HG03378 (cell line): ENCODE measurements around the gene CDK5R1.
A peak's percentile ranks its signal among the peaks of the same experiment; 100 is the strongest.

Source experiments
- ATAC-seq: cut with Tn5 transposase; IDR thresholded peaks from one replicate; pipeline ENCODE4 v1.9.1; 2021; ENCODE audit warnings: mild to moderate bottlenecking, moderate library complexity; ENCODE audit not compliant: unreplicated experiment

Gene CDK5R1

DNA sequence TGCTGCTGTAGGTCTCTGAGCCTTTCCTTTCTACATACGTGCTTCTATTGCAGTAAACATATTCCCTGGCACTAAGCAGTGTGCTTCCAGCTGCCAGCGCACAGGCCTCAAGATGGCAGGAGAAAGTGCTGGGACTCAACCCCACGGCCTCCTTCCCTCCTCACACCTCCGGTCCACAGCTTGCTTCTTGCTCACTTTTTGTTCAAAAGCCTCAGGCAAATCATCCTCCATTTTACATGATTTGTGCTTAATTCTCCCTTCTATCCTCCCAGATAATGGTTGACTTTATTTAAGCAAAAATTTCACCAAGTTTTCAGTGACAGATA is 5.4 kb downstream of the CDK5R1 start:
- ATAC-seq, result no peak

DNA sequence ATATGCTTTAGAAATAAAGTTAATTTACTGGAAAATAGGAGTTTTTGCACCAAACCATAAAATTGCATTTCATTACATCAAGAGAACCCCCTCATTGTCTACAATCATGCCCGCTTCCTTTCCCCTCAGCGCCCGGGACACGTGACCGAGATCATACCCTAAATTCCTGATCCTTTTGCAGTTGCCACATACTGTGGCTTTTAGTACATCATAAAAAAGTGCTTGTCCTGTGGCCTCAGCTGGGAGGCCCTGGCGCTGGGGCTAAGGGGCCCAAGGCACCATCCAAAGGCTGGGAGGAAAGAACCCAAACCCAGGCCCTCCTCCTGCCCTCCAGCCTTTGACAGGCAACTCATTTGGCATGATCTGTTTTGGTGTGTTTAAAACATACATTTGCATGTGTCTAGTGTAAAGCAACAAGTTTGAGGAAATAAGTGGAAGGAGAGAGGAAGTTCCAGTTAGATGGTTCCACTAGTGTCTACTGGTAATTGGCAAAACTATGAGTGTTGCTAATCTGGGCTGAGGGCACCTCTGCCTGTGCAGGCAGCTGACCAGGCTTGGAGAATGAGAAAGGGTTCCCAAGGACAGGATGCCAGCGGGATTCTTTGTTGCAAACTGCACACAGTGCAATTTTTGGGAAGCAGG is 6.0 kb downstream of the CDK5R1 start:
- ATAC-seq, result no peak

DNA sequence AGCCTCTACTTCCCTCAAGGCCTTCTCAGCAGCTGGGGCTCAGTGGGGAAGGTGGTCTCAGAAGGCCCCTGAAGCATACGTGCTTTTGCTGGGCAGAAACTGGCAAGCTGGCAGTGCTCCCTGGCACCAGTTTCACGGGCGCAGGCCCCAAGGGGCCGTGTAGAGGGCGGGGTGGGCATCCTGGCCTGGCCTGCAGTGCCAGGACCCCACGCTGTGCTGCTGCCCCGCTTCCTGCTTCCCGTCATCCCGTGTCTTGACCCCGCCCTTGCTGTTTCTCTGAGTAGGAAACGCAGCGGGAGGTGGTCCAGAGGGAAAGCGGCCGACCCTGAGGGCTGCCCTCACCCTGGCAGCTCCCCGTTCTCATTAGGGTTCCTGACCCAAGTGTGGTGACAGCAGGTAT is 6.8 kb downstream of the CDK5R1 start:
- no peak for ATAC-seq

DNA sequence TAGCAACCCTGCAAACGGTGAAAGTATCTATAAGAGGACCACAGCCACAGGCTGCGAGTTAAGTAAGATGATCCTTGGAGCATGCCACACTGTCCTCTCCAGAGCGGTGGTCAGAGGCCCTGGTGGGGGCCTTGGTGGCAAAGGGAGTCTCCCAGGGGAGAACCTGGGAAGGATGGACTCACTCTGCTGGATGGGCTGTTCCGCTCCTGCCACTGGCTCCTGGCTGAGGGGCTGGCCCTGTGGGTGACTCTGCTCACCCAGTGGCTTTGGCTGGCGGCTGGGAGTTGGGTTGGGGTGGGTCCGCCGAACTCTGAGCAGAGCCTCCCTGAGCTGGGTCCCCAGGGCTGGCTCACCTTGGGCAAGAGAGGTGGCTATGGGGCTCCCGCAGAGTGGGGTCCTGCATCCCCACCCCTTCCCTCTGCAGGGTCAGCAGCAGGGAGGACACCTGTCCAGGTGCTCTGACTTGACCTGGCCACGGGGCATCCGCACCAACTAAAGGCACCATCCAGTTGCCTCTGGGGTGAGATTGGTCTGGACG is 7.3 kb downstream of the CDK5R1 start:
- no peak for ATAC-seq

DNA sequence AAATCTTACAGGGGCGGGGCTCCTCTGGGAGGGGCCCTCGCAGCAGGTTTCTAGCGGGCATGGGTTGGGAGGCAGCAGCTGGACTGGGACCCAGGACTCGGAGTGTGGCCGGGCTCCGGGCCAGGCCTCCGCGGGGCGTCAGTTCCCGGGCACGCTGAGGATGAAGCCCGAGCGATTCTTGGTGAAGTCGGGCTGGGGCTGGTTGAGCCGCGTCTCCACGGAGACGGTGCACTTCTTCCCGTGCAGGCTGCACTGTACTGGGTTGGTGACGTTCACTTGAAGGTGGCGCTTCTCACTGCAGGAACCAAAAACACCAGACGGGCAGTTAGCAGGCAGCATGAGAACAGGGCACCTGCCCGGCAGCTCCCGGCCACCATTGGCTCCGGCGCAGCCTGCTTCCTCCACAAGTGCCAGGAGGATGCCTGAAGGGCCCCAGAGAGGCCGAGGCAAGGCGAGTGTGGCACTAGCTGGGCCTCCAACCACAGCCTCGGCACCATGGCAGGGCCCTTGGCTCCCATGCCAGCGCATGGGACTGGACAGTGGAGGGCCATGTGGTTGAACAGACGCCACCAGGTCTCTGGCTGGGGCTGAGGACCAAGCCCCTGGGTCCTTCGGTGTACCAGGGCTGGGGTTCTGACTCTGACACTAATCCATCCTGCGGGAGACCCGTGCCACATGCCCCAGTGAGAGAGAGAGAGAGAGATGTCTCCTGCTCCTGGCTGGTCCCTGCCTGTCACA is 8.0 kb downstream of the CDK5R1 start:
- ATAC-seq, result no peak

DNA sequence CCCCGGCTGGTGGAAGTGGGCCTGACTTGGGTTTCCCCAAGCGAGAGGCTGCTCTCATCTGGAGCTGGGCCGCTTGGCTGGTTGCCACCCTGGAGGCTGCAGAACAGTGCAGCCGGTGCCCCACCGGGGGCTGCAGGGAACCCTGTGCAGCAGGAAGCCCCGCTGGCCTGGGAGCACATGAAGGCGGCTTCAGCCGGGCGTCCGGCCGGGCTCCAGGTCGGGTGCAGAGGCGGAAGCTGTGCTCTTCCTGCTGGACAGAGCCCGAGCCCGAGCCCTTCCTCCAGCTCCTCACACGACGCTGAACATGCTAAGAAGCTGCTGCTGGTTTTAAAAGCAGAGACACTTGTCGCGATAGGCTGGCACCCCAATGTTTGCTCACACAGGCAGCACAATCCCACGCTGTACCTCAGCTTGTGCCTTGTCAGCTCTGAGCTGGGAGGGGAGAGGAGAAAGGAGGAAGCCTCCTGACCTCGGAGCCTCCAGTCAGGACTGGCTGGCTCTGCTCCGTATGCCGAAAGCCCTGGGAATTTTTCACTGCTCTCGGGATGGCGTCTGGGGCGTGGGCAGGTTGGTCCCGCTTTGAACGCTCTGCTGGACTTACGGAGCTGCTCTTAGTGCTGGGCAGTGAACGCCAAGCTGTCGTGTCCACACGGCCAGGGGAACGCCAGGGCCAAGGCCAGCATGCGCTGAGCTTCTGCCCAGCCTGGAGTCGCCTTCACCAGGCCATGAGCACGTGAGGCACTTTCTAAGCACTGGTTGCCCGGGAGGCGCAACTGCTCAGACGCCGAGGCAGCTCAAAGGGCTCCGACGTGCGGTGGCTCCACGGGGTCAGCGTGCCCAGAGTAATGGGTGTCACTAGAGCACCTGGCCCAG is 8.8 kb downstream of the CDK5R1 start:
- ATAC-seq, result no peak

DNA sequence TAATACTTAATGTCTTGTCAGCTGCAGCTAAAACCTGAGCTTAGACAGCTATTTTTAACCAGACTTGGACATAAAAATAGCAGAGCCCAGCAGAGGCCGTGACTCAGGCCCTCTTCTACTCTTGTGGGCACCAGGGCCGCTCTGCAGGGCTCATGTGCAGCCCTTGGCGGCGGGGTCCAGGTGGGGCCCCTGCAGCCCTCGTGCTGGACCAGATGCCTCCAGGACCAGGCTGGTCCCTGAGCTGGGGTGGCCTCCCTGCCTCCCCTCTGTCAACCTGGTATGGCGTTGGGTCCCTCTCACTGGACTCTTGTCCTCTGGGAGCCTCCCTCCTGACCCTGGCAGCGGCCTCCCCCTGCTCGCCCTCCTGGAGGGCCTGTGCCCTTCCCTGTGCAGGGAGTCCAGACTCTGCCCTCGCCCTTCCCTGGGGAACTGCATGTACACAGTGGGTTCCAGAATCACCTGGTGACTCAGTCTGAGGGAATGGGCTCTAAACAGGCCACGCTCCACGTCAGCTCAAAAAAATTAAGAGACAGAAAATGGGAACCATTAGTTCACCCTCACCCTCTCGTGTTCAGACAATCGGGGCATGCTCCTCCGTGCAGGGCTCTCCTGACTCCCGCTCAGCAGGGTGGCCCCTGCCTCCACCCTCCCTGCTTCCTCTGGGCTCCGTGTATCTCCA is 9.7 kb downstream of the CDK5R1 start:
- ATAC-seq, result no peak

DNA sequence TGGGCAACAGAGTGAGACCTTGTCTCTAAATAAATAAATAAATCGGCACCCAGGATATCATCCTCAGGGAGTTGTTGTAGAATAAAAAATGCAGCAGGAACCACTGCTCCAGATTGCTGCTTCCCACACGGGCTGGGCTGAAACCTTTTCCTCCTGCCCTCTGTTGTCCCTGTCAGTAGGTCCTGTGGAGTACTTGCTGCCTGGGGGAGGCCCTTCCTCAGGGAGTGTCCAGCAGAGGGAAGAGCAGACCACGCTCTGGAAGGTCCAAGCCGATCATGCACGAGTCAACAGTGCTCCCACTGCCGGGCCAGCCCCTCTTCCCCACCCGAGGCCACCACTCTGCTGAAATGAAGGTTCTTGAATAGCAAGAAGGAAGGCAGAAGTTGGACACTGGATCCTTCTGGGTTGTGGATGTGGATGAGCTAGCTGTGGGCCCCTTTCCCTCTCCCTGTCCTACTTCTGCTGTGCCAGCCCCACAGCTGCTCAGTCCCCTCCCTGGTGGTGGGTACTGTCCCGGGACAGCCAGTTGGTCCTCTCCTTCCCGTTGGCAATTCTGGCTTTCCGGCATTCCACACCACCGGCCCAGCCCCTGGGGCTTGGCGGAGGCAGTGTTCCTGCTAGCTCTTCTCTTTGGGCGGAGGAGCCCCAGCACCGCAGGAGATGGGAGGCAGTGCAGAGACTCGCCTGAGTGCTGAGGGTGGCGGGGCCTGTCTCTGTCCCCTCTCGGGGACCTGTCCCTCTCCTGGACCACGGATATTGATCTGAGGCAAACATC is 10.8 kb downstream of the CDK5R1 start:
- no peak for ATAC-seq

DNA sequence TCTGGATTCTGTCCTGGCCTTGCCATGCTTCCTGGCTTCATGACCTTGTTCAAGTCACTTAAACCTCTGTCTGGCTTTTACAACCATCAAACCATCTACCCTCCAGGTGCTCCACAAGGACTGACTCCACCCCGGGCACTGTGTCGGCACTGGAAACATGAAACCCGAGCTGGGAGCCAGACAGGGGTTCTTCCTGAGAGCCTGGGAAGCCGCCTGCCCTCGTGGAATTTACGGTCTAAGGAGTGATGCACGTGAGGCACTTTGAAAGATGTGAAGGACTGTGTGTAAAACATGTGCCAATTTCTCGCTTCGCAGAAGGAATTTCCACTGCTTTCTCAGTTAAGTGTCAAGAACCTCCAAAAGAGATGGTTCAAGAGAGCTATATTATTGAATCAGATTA is 11.6 kb downstream of the CDK5R1 start:
- ATAC-seq, result no peak

DNA sequence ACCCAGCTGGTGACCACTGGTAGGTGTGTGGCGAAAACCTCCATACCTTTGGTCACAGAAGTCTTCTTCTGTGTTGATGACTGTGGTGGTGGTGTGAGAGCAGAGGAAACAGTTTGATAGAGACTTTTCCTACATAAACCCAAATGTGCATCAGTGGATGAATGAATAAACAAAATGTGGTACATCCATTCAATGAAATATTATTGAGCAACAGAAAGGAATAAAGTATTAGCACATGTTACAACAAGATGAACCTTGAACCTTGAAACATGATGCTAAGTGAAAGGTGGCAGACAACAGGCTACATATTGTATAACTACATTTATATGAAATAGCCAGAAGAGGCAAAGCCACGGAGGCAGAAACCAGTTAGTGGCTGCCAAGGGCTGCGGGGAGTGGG is 15.2 kb downstream of the CDK5R1 start:
- no peak for ATAC-seq

DNA sequence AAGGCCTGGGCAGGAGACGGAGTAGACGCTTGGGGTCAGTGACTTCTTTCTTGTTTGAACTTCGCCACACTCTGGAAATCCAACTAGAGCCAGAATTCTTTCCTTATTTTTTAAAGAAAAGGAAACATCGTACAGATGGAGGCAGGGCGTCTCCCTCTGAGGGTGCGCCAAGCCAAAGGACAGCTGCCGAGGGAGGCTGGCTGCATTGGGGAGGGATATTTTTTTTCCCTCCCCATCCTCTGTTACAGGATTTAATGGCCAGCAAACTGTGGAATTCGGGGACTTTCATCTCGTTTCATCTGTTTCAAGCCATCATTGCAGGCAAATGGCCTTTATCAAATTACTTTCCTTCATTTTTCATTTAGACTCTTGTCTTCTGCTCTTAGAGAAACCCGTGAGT is 15.9 kb downstream of the CDK5R1 start:
- ATAC-seq, result no peak

DNA sequence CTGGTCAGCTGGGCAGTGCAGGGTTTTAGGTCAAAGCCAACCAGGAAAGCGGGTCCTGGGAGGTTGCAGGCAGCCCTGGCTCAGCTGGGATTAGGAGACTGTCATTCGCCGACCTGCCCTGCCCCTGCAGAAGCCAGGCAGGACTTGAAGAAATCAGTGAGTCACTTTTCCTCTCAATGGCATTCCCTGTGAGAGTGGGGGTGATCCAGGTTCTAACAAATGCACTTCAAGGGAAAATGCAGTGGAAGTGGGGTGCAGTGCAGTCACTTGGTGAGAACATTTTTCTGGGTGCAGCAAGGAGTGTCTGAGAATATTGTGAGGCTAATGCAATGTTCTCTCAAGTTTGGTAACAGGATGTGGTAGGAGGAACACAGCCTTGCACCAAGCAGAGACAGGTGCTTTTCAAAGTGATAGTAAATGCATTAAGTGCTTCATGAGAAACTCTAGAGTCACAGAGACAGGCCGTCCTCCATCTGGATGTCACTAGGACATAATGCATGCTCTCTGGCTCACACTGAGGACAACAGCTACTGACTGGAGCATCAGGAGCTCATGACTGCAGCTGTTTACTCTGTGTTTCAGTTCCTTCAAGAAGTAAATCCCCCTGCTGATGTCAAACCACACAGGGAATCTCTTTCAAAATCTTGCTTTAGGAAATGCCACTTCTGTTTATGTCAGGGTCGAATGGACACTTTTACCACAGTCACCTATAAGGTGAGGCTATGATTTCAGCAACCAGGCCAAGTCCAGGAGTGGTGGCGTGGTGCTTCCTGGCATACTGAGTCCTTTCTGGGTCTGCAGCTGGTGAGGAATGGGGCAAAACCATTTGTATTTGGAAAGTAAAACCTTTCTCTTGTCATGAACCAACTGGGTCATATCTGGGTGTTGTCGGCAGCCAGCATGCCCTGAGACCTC is 16.7 kb downstream of the CDK5R1 start:
- ATAC-seq, result peak; percentile 81

DNA sequence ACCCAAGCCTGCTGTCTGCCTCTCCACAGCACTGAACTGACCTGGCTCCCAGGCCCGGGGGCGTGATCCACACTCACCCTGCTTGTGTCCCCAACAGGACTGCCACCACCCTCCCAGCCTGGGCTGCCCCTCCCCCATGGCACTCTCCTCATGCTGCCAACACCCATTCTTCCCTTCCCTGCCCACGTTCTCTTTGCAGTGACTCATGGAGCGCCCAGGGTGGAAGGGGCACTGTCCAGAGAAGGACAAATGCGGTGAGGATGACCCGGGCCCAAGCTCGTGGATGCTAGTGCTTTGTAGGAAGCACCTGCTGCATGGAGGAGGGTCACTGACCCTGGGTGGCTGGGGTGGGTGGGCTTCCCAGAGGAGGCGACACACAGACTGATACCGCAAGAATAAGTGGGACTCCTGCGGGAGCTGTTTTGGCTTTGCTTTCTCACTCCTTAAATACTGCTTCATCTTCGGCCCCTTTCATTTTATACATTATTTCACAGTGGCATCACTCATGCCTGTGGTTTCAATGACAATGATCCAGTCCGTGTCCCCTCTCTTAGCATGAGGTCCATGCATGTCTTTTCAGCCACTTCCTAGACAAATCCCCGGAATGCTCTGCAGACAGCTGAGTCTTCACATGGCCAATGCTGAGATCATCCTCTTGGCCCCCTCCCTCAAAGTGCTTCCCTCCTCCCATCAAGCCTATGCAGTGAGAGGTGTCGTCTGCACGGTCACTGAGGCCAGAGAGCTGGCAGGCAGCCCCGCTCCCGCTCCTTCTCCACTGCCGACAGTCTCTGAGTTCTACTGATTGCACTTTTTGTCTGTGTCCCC is 17.6 kb downstream of the CDK5R1 start:
- ATAC-seq, result no peak

DNA sequence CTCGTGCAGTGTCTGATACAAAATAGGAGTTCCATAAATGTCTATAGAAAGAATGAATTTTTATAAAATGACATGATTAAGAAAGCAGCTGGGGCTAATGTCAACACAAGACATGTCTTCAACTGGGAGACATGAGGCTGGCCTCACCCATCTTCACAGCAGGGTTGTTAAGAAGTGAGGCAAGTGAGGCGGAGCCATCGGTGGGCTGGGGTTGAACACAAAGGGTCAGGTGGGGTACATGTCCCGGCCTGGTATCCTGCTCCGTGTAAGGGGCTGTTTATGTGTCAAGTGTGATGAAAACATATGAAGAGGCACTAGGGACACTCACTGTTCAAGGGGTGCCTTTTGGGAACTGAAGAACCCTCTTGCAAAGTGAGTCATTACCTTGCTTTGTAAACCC is 22.1 kb downstream of the CDK5R1 start:
- no peak for ATAC-seq

DNA sequence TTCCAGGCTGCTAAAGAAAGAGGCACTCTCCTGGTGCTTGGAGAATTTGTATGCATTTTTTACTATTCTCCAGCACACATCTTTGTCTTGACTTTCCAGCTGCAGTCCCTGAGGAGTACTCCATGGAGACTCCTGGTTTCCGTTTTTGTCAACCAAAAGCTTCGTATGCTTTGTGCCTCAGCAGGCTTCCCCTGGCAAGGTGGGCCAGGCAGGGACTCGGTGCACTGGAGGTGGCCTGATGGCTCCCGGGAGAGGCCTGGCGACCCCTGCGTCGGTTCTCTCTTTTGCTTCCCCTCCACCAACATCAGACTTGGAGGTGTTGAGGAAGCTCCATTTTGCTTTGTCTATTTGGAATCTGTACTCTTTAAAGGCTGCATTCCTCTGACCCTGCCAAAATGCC is 23.7 kb downstream of the CDK5R1 start:
- no peak for ATAC-seq

DNA sequence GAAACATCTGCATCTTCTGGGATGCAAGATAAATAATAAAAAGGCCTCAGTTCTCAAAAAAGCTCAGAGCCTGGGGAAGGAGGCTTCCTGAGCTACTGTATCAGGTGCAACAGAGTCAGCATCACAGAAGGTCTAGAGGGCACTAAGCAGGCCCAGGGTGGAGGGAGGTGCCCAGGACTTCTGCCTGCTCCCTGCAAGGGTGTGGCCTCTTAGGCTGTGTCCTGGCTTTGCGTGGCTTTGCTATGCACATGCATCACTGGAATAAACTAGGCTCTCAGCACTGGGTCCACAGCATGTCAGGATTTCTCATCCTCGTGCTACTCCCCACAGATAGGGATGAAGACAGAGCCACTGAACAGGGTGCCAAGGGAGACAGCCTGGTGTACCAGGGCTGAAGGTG is 25.5 kb downstream of the CDK5R1 start:
- ATAC-seq, result no peak

DNA sequence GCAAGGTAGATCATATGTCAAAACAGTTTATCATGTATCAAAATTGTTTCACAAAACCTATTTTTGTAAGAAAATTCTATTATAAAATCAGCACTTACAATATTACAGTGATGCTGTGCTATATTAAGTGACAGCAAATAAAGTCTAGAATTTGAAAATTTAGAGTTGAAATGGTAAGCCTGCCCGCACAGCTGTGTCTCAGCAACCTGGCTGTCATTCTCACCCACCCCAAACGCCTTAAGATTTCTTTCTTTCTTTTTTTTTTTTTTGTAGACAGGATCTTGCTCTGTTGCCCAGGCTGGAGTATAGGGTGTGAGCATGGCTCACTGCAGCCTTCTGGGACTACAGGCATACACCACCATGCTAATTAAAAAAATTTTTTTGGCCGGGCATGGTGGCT is 26.8 kb downstream of the CDK5R1 start:
- no peak for ATAC-seq

DNA sequence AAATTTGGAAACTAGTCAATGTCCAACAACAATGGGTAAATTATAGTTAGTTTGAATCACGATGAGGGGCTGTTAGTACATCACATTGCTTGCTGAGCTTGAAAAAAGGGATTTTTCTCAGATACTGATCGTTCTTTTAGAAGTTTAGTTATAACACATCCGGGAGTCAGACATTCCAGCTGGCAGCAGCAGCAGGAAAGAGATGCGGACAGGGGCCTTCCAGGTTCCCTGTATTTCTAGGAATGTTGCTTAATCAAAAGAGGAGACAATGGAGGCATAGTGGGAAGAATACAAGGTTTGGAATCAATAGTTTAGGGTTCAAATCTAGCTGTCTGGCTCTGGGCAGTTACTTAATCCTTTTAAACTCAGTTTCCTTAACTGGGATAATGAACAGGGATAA is 27.8 kb downstream of the CDK5R1 start:
- no peak for ATAC-seq
